GM21723 (cell line): ENCODE data around the gene TRMT5.

Source experiments
- ATAC-seq: cut with Tn5 transposase; IDR thresholded peaks from one replicate; pipeline ENCODE4 v1.9.1; 2021; ENCODE audit warnings: mild to moderate bottlenecking, moderate library complexity; ENCODE audit not compliant: unreplicated experiment

TRMT5 gene

GRCh38 chr14:60980811-60981632 lies at the start of gene TRMT5, which contains the start of gene SLC38A6:
Gene TRMT5 (minus strand): TSS chr14:60981079. CDS start chr14:60980973, 106 bp downstream.
Gene SLC38A6 (plus strand): TSS chr14:60981245. CDS start chr14:60981278, 33 bp downstream.
- peak; percentile 89 for ATAC-seq

GRCh38 chr14:61026526-61026925 lies 45.6 kb upstream of the TRMT5 start:
- ATAC-seq, result no peak

DNA sequence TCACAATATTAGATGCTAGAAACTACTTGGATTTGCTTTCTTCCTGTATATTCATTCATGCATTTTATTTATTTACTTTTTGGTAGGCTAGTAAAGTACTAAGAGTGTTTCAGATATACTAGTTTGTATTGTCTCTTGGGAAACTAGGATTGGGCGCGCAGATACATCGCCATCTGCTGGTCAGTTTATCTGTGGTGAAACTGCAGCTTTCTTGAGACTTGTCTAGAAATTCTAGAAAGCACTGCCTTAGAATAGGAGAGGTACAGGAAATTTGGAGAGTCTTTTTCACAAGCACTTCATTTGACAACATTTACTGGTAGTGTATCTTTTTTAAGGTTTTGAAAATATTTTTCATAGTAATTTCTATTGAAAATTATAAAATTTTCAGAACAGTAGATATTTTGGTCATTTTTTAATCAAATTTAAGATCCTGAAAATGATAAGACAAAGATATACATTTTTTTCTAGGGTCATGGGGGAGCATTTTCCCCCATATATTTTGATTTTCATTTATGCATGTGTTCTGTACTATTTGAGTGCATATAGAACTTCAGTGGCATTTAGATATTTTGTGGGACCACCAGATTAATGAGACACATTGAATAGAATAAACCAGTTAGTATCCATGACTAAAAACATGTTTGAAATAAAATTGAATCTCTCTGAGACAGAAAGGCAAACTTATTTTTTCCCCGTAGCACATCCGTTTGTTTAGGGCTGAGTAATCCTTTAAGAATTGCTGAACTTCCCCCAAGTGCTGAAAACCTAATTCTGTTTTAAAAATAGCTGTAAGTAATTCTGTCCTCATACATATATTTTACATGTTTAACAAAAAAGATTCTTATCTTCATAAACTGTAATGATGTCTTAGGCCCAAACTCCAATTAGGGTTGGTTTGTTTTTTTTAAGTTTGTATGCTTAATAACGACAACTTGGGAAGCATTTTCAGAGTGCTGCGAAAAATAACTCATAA lies 44.7 kb upstream of the TRMT5 start:
- peak; percentile 73 for ATAC-seq

GRCh38 chr14:61019537-61019936 lies 38.7 kb upstream of the TRMT5 start:
- ATAC-seq, result no peak

- ATAC-seq, result no peak
Observed at GRCh38 chr14:61003571-61003970, 22.7 kb upstream of the TRMT5 start.

GRCh38 chr14:60999536-60999935 lies 18.7 kb upstream of the TRMT5 start:
- ATAC-seq, result no peak

DNA sequence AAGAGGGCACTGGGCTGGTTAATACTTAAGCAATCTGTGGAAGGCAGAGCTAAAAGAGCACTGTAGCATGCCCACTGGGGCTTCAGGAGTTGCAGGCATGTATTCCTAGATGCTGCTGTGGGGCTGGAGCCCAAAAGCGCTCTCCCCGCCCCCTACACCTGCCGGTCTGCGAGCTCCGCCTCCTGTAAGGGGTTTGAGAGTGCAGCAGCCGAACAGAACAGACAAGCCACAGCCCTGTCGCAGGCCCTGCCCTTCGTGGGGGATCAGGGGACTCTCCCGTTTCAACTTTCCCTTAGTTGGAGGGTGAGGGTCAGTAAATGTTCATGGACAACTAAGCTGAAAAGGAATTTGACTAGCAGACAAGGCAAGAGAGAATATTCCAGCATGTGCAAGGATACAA lies 17.7 kb upstream of the TRMT5 start:
- ATAC-seq, result no peak

DNA sequence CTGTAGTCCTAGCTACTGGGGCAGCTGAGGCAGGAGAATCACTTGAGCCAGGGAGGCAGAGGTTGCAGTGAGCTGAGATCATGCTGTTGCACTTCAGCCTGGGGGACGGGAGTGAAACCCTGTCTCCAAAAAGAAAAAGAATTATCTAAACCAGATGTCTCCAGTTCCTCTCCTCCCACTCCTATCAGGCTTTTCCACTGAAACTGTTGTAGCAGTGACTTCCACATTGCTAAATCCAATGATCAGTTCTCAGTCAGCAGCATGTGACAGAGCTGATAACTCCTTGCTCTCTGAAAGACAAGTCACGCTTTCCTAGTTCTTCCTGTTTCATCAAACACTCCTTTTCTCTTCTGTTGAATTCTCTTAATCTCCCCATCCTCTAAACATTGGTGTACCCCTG lies 8.7 kb upstream of the TRMT5 start:
- no peak for ATAC-seq

GRCh38 chr14:60986500-60986899 lies 5.6 kb upstream of the TRMT5 start:
- no peak for ATAC-seq

DNA sequence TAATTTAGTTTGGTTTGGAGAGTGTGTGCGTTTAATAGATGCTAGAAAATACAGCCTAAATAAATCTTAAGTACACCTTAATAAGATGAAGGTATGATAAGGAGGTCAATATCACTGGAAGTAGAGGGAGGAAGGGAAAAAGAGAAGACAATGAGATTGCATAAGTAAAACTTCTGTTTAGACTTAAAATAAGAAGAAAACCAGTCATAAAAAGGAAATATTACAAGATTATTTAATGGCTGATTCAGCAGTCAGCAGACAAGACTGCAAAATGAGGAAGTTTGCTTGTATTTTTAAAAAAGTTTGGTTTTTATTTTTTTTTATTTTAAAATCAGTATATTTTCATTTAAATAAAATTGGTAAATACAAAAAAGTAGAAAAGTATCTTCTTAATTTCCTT lies 3.3 kb upstream of the TRMT5 start:
- no peak for ATAC-seq

DNA sequence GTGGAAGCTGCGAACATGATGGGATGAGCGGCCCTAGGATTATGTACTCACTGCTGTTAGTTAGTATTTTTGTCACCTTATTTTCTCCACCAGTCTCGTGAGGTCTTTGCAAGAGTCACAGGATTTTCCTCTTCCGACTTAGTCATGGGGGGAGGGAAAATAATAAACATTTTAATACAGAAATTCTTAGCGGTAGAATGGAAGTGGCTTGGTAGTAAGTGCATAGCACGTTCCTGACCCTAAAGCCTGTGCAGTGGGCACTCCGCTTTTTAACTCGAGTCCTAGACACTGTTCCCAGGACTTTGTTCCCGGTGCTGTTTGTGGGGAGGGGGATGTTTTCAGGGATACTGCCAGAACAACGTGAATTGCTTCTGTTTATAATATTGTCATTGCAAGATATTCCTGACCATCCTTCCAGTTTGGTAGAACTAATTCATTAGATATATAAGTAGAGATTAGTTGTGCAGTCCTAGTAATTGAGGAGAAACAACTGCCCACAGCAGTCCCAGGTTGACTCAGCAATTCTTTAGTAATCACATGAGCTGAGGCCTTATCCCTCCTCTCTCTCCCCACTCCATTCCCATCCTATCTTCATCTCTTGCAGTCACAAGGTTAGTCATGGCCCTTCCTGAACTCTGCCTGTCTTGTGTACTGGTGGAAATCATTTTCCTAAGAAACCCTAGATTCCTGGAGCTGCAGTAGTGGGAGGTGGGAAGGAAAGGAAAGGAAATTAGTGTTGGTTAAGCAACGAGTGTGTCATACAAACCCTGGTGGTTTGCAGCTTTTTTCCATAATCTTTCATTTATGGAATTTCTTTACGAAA lies 965 bp upstream of the TRMT5 start:
- ATAC-seq, result no peak

- ATAC-seq, result no peak
Observed at GRCh38 chr14:60977847-60978246, 3.0 kb downstream of the TRMT5 start.

DNA sequence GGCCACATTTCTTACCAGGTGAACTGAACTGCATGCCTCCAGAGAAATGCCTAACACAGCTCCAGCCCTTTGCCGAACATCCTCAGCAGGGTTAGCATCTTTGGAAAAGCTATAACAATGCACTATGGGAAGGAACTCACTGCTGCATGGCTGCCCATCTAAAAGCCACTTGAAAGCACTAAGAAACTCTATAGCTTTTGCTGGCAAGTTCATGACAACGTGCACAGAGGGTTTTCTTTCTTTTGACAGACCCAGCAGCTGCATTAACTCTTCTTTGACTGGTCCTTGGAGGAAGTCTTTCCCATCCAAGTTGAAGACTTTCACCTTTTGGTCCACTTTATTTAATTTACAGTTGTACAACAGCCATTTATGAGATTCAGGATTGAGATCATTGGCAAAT lies 5.3 kb downstream of the TRMT5 start:
- no peak for ATAC-seq

DNA sequence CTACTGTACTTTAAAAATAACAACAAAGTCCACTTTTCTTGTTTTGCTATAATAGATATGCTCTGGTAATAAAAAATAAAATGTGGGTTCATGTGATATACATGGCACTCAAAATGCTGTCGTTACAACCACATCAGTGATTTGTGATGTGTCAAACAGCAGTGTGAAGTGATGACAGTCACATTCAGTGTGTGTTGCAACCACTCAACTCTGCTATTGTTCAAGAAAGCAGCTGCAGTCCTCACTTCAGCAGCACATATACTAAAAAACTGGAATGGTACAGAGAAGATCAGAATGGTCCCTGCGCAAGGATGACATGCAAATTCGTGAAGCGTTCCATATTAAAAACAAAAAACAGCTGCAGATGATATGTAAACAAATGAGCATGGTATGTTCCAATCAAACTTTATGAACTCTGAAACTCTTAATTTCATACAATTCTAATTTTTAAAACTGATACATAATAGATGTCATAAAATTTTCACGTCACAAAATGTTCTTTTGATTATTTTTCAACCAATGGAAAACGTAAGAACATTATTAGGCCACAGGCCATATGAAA lies 6.7 kb downstream of the TRMT5 start:
- ATAC-seq, result no peak

- no peak for ATAC-seq
Observed at GRCh38 chr14:60973070-60973469, 7.8 kb downstream of the TRMT5 start.

DNA sequence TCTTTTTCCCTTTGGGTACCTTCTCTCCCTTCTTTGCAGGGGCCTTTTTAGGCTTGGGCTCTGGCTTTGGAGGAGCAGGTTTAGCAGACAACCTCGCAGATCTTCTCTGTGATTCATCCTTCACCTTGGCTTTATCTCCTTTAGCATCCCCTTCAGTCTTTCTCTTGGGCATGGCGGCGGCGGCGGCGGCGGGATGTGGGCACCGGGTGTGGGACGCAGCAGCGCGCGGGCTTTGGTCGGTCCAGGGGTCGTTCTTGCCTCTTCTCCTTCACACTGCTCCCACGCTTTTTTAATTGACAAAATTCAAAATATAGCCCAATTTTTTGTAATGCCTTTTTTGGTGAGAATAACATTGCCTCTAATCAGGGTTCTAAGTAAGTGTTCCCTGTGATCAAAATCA lies 8.6 kb downstream of the TRMT5 start:
- ATAC-seq, result no peak

- no peak for ATAC-seq
Observed at GRCh38 chr14:60971271-60971670, 9.6 kb downstream of the TRMT5 start.

GRCh38 chr14:60970146-60970545 lies 10.7 kb downstream of the TRMT5 start:
- no peak for ATAC-seq

- ATAC-seq, result no peak
Observed at GRCh38 chr14:60968671-60969070, 12.2 kb downstream of the TRMT5 start.

DNA sequence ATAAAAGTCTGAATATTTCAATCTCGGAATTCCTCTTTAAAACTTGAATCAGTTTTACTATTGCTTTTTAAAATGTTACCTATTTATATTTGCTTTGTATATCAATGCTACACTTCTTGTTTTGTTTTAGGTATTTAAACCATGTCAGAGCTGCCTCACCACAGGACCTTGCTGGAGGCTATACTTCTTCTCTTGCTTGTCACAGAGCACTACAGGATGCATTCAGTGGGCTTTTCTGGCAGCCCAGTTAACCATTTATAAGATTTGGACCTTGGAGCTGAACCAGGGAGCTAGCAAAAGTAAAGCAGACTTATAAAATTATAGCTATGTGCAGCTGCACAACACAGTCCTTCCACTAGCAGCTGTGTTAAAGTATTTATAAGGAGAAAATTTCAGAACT lies 12.8 kb downstream of the TRMT5 start:
- ATAC-seq, result no peak

GRCh38 chr14:60965402-60965801 lies 15.5 kb downstream of the TRMT5 start:
- no peak for ATAC-seq
